ENCODE results near the gene SMARCA4. TPM values are rescaled to one million over a fixed set of nuclear protein-coding genes. Genes with fewer than 3 reads are reported as not detected.

The SMARCA4 gene
- total RNA-seq, 2 experiments from 2014 or later: 88.6 to 98.6 TPM

GRCh38 chr19:11007385-11007784 is 46.6 kb downstream of the SMARCA4 start:
- intact Hi-C loops (cut with micrococcal nuclease): no loop called here
- peaks cover 3% of the 10 kb centered on the region for H3K4me1 Mint-ChIP-seq (ENCODE audit: low read depth)
- CTCF ChIA-PET: no interaction called here
- DNase-seq: no peak
- H3K36me3 Mint-ChIP-seq (ENCODE audit: low read depth): peaks cover 33% of the 10 kb centered on the region
- H3K4me3 Mint-ChIP-seq: no peak overlapping the region
- H3K27me3 Mint-ChIP-seq (ENCODE audit: low read depth): no peaks in the 10 kb centered on the region
- H3K27ac Mint-ChIP-seq: no peak overlapping the region
- H3K9me3 Mint-ChIP-seq: no peaks in the 10 kb centered on the region

GRCh38 chr19:11007962-11008532 is 47.2 kb downstream of the SMARCA4 start:
- H3K9me3 Mint-ChIP-seq: no peaks in the 10 kb centered on the region
- H3K4me1 Mint-ChIP-seq (ENCODE audit: low read depth): peaks cover 3% of the 10 kb centered on the region
- intact Hi-C loops (cut with micrococcal nuclease): no loop called here
- H3K4me3 Mint-ChIP-seq: no peak overlapping the region
- H3K36me3 Mint-ChIP-seq (ENCODE audit: low read depth): peaks cover 36% of the 10 kb centered on the region
- no peak for DNase-seq
- no peak overlapping the region for H3K27ac Mint-ChIP-seq
- no peaks in the 10 kb centered on the region for H3K27me3 Mint-ChIP-seq (ENCODE audit: low read depth)
- CTCF ChIA-PET: no interaction called here

- Mint-ChIP-seq H3K4me1 (ENCODE audit: low read depth) (no peaks in the 10 kb centered on the region), H3K9me3 (no peaks in the 10 kb centered on the region), H3K36me3 (ENCODE audit: low read depth) (peaks cover 43% of the 10 kb centered on the region), H3K27me3 (ENCODE audit: low read depth) (no peaks in the 10 kb centered on the region), H3K27ac (no peak overlapping the region), H3K4me3 (no peak overlapping the region)
- intact Hi-C loops (cut with micrococcal nuclease): loop anchor here (5.0 kb wide), 1 partner anchor 68 kb away; no protein-coding TSS in a partner anchor
- CTCF ChIA-PET: interaction anchor here (2.2 kb wide), 1 partner anchor 69 kb away, joined by 13 read pairs; no protein-coding TSS in a partner anchor
- no peak for DNase-seq
Measured at GRCh38 chr19:11010041-11010440, 49.2 kb downstream of the SMARCA4 start.

GRCh38 chr19:11012507-11012906 is 51.7 kb downstream of the SMARCA4 start:
- Mint-ChIP-seq H3K4me1 (ENCODE audit: low read depth) (no peaks in the 10 kb centered on the region), H3K36me3 (ENCODE audit: low read depth) (peaks cover 39% of the 10 kb centered on the region), H3K4me3 (no peak overlapping the region), H3K27ac (no peak overlapping the region), H3K9me3 (no peaks in the 10 kb centered on the region), H3K27me3 (ENCODE audit: low read depth) (no peaks in the 10 kb centered on the region)
- CTCF ChIA-PET: no interaction called here
- DNase-seq: no peak
- intact Hi-C loops (cut with micrococcal nuclease): loop anchor here (5.0 kb wide), 1 partner anchor 70 kb away; no protein-coding TSS in a partner anchor

- Mint-ChIP-seq H3K4me3 (no peak overlapping the region), H3K4me1 (ENCODE audit: low read depth) (no peaks in the 10 kb centered on the region), H3K36me3 (ENCODE audit: low read depth) (peaks cover 34% of the 10 kb centered on the region), H3K9me3 (no peaks in the 10 kb centered on the region), H3K27ac (no peak overlapping the region), H3K27me3 (ENCODE audit: low read depth) (no peaks in the 10 kb centered on the region)
- intact Hi-C loops (cut with micrococcal nuclease): loop anchor here (5.0 kb wide), 1 partner anchor 71 kb away; no protein-coding TSS in a partner anchor
- DNase-seq: no peak
- CTCF ChIA-PET: no interaction called here
Measured at GRCh38 chr19:11013771-11014170, 52.9 kb downstream of the SMARCA4 start.

- no peak for DNase-seq
- Mint-ChIP-seq H3K27ac (no peak overlapping the region), H3K9me3 (no peaks in the 10 kb centered on the region), H3K4me3 (no peak overlapping the region), H3K27me3 (ENCODE audit: low read depth) (no peaks in the 10 kb centered on the region), H3K4me1 (ENCODE audit: low read depth) (no peaks in the 10 kb centered on the region), H3K36me3 (ENCODE audit: low read depth) (peaks cover 37% of the 10 kb centered on the region)
- CTCF ChIA-PET: no interaction called here
- intact Hi-C loops (cut with micrococcal nuclease): loop anchor here (5.0 kb wide), 1 partner anchor 72 kb away; no protein-coding TSS in a partner anchor
Measured at GRCh38 chr19:11014403-11014911, 53.6 kb downstream of the SMARCA4 start.

GRCh38 chr19:11016631-11017030 is 55.8 kb downstream of the SMARCA4 start:
- no peak for DNase-seq
- intact Hi-C loops (cut with micrococcal nuclease): no loop called here
- no peaks in the 10 kb centered on the region for H3K9me3 Mint-ChIP-seq
- no peak overlapping the region for H3K4me3 Mint-ChIP-seq
- H3K36me3 Mint-ChIP-seq (ENCODE audit: low read depth): peaks cover 43% of the 10 kb centered on the region
- no peaks in the 10 kb centered on the region for H3K27me3 Mint-ChIP-seq (ENCODE audit: low read depth)
- no peaks in the 10 kb centered on the region for H3K4me1 Mint-ChIP-seq (ENCODE audit: low read depth)
- CTCF ChIA-PET: interaction anchor here (0.6 to 1.0 kb wide), 2 partner anchors 56 to 474 kb away, joined by 3 to 4 read pairs; partner anchors contain the start of gene SMARCA4
- H3K27ac Mint-ChIP-seq: no peak overlapping the region

GRCh38 chr19:11017275-11018035 is 56.6 kb downstream of the SMARCA4 start:
- intact Hi-C loops (cut with micrococcal nuclease): no loop called here
- H3K27me3 Mint-ChIP-seq (ENCODE audit: low read depth): no peaks in the 10 kb centered on the region
- DNase-seq: no peak
- no peak overlapping the region for H3K27ac Mint-ChIP-seq
- H3K4me3 Mint-ChIP-seq: no peak overlapping the region
- peaks cover 39% of the 10 kb centered on the region for H3K36me3 Mint-ChIP-seq (ENCODE audit: low read depth)
- no peaks in the 10 kb centered on the region for H3K9me3 Mint-ChIP-seq
- H3K4me1 Mint-ChIP-seq (ENCODE audit: low read depth): no peaks in the 10 kb centered on the region
- CTCF ChIA-PET: interaction anchor here (0.6 to 1.0 kb wide), 2 partner anchors 57 to 218 kb away, joined by 3 read pairs; partner anchors contain the start of gene SMARCA4

GRCh38 chr19:11018179-11018578 is 57.3 kb downstream of the SMARCA4 start:
- no peaks in the 10 kb centered on the region for H3K4me1 Mint-ChIP-seq (ENCODE audit: low read depth)
- H3K27ac Mint-ChIP-seq: no peak overlapping the region
- no peaks in the 10 kb centered on the region for H3K9me3 Mint-ChIP-seq
- H3K36me3 Mint-ChIP-seq (ENCODE audit: low read depth): peaks cover 33% of the 10 kb centered on the region
- no peak for DNase-seq
- CTCF ChIA-PET: no interaction called here
- H3K27me3 Mint-ChIP-seq (ENCODE audit: low read depth): no peaks in the 10 kb centered on the region
- intact Hi-C loops (cut with micrococcal nuclease): no loop called here
- H3K4me3 Mint-ChIP-seq: no peak overlapping the region

GRCh38 chr19:11018763-11019162 is 57.9 kb downstream of the SMARCA4 start:
- H3K27me3 Mint-ChIP-seq (ENCODE audit: low read depth): no peaks in the 10 kb centered on the region
- no peaks in the 10 kb centered on the region for H3K9me3 Mint-ChIP-seq
- no peak overlapping the region for H3K4me3 Mint-ChIP-seq
- peaks cover 29% of the 10 kb centered on the region for H3K36me3 Mint-ChIP-seq (ENCODE audit: low read depth)
- CTCF ChIA-PET: interaction anchor here (0.5 kb wide), 1 partner anchor 40 kb away, joined by 3 read pairs; no protein-coding TSS in a partner anchor
- no peak for DNase-seq
- no peaks in the 10 kb centered on the region for H3K4me1 Mint-ChIP-seq (ENCODE audit: low read depth)
- H3K27ac Mint-ChIP-seq: no peak overlapping the region
- intact Hi-C loops (cut with micrococcal nuclease): no loop called here

GRCh38 chr19:11019262-11019661 is 58.4 kb downstream of the SMARCA4 start:
- peaks cover 28% of the 10 kb centered on the region for H3K36me3 Mint-ChIP-seq (ENCODE audit: low read depth)
- CTCF ChIA-PET: no interaction called here
- H3K27ac Mint-ChIP-seq: no peak overlapping the region
- H3K4me1 Mint-ChIP-seq (ENCODE audit: low read depth): no peaks in the 10 kb centered on the region
- DNase-seq: no peak
- H3K9me3 Mint-ChIP-seq: no peaks in the 10 kb centered on the region
- H3K4me3 Mint-ChIP-seq: no peak overlapping the region
- no peaks in the 10 kb centered on the region for H3K27me3 Mint-ChIP-seq (ENCODE audit: low read depth)
- intact Hi-C loops (cut with micrococcal nuclease): no loop called here

- no peaks in the 10 kb centered on the region for H3K4me1 Mint-ChIP-seq (ENCODE audit: low read depth)
- intact Hi-C loops (cut with micrococcal nuclease): no loop called here
- peaks cover 25% of the 10 kb centered on the region for H3K36me3 Mint-ChIP-seq (ENCODE audit: low read depth)
- CTCF ChIA-PET: interaction anchor here (0.8 to 1.2 kb wide), 2 partner anchors 78 to 109 kb away, joined by 3 to 4 read pairs; no protein-coding TSS in a partner anchor
- H3K9me3 Mint-ChIP-seq: no peaks in the 10 kb centered on the region
- no peak overlapping the region for H3K27ac Mint-ChIP-seq
- H3K4me3 Mint-ChIP-seq: no peak overlapping the region
- no peak for DNase-seq
- no peaks in the 10 kb centered on the region for H3K27me3 Mint-ChIP-seq (ENCODE audit: low read depth)
Measured at GRCh38 chr19:11019824-11020223, 59.0 kb downstream of the SMARCA4 start.

Measured in activated naive CD4-positive, alpha-beta T cell treated with anti-CD3 and anti-CD28 coated beads for 36 hours (primary cell).